Trophoblast cell (in vitro differentiated cells and primary cell): ENCODE data around the gene ISCU.

Experiments
- DNase-seq, 2 donors: peaks; one replicate each; pipeline ENCODE4 v3.0.0-alpha.2; 2016
- H2AFZ ChIP-seq: 2 replicates; pipeline ENCODE4 v1.6.1; 2013; ENCODE audit warnings: low read length, moderate library complexity, mild to moderate bottlenecking; ENCODE audit not compliant: insufficient read depth, poor library complexity
- H2AK5ac ChIP-seq: 2 replicates; pipeline ENCODE4 v1.6.1; 2013; ENCODE audit warnings: mild to moderate bottlenecking, low read length
- H2BK120ac ChIP-seq: 2 replicates; pipeline ENCODE4 v1.6.1; 2013; ENCODE audit warnings: low read length, mild to moderate bottlenecking, moderate library complexity; ENCODE audit not compliant: insufficient read depth, poor library complexity
- H2BK12ac ChIP-seq: 2 replicates; pipeline ENCODE4 v1.6.1; 2013; ENCODE audit warnings: mild to moderate bottlenecking, low read length, moderate library complexity
- H2BK5ac ChIP-seq: 2 replicates; pipeline ENCODE4 v1.6.1; 2013; ENCODE audit warnings: low read length, low read depth, moderate library complexity, mild to moderate bottlenecking; ENCODE audit not compliant: poor library complexity
- H3K14ac ChIP-seq: 2 replicates; pipeline ENCODE4 v1.6.1; 2013; ENCODE audit warnings: mild to moderate bottlenecking, low read length
- H3K18ac ChIP-seq: 2 replicates; pipeline ENCODE4 v1.6.1; 2013; ENCODE audit warnings: mild to moderate bottlenecking, low read length
- H3K23ac ChIP-seq: 2 replicates; pipeline ENCODE4 v1.6.1; 2013; ENCODE audit warnings: low read length
- H3K27ac ChIP-seq: 2 replicates; pipeline ENCODE4 v1.5.1; 2013; ENCODE audit warnings: low read depth, mild to moderate bottlenecking, inconsistent platforms, low read length, moderate library complexity
- H3K27me3 ChIP-seq: 2 replicates; pipeline ENCODE4 v1.6.1; 2013; ENCODE audit warnings: inconsistent platforms, mild to moderate bottlenecking, low read length, moderate library complexity; ENCODE audit not compliant: insufficient read depth
- H3K36me3 ChIP-seq, 2 experiments: 1 replicate in 1 of 2; 2 replicates in 1 of 2; pipeline ENCODE4 v1.6.1; 2013; ENCODE audit warnings: low read length in 2 of 2, mild to moderate bottlenecking in 2 of 2, moderate library complexity in 1 of 2; ENCODE audit not compliant: insufficient read depth in 2 of 2, control insufficient read depth in 1 of 2
- H3K4ac ChIP-seq: 2 replicates; pipeline ENCODE4 v1.6.1; 2013; ENCODE audit warnings: low read depth, mild to moderate bottlenecking, low read length, moderate library complexity
- H3K4me1 ChIP-seq, 2 experiments: 1 replicate in 1 of 2; 2 replicates in 1 of 2; pipeline ENCODE4 v1.6.1; 2013; ENCODE audit warnings: low read length in 2 of 2, mild to moderate bottlenecking in 2 of 2, moderate library complexity in 1 of 2; ENCODE audit not compliant: insufficient read depth in 2 of 2, control insufficient read depth in 1 of 2
- H3K4me2 ChIP-seq: 2 replicates; pipeline ENCODE4 v1.6.1; 2013; ENCODE audit warnings: inconsistent platforms, mild to moderate bottlenecking, low read length, moderate library complexity
- H3K4me3 ChIP-seq: 2 replicates; pipeline ENCODE4 v1.5.1; 2013; ENCODE audit warnings: mild to moderate bottlenecking, low read depth, low read length, inconsistent platforms
- H3K79me1 ChIP-seq: one replicate; pipeline ENCODE4 v1.6.1; 2013; ENCODE audit warnings: low read length
- H3K79me2 ChIP-seq: 2 replicates; pipeline ENCODE4 v1.6.1; 2013; ENCODE audit warnings: low read length, mild to moderate bottlenecking; ENCODE audit not compliant: control insufficient read depth, insufficient read depth, poor library complexity
- H3K9ac ChIP-seq: 2 replicates; pipeline ENCODE4 v1.6.1; 2013; ENCODE audit warnings: mild to moderate bottlenecking, low read length
- H3K9me3 ChIP-seq: 2 replicates; pipeline ENCODE4 v1.6.1; 2013; ENCODE audit warnings: low read depth, mild to moderate bottlenecking, control low read depth, inconsistent platforms, low read length; ENCODE audit not compliant: insufficient read depth
- H4K12ac ChIP-seq: 2 replicates; pipeline ENCODE4 v1.6.1; 2013; ENCODE audit warnings: low read depth, mild to moderate bottlenecking, low read length, moderate library complexity
- H4K8ac ChIP-seq: 2 replicates; pipeline ENCODE4 v1.6.1; 2013; ENCODE audit warnings: low read depth, mild to moderate bottlenecking, low read length, moderate library complexity
- H4K91ac ChIP-seq: one replicate; pipeline ENCODE4 v1.6.1; 2013; ENCODE audit warnings: low read depth, mild to moderate bottlenecking, low read length, moderate library complexity
- WGBS: extraction: QIAGEN DNeasy Blood & Tissue Kit; methylation state at CpG from one replicate; pipeline ENCODE4 v1.1.7; 2013; ENCODE audit warnings: missing lambda C conversion rate; ENCODE audit not compliant: insufficient read length, insufficient coverage; ENCODE audit errors: extremely low coverage; 5-methylcytosine and 5-hydroxymethylcytosine counted together

Gene ISCU

GRCh38 chr12:108614639-108615038 is 52.2 kb downstream of the ISCU start:
- H3K18ac ChIP-seq: peak overlapping the region; percentile 10
- peak overlapping the region; percentile 2 for H2BK5ac ChIP-seq
- H3K79me1 ChIP-seq: peaks cover 41% of the 10 kb centered on the region
- no peak overlapping the region for H3K23ac ChIP-seq
- H3K27me3 ChIP-seq: no peaks in the 10 kb centered on the region
- peak overlapping the region; percentile 39 for H2BK120ac ChIP-seq
- H4K91ac ChIP-seq: peak overlapping the region; percentile 95
- H3K4me1 ChIP-seq: peaks cover 20 to 38% of the 10 kb centered on the region in 2 experiments
- H2AFZ ChIP-seq: no peak overlapping the region
- peak overlapping the region; percentile 67 for H2AK5ac ChIP-seq
- H3K9me3 ChIP-seq: no peaks in the 10 kb centered on the region
- no peaks in the 10 kb centered on the region for H3K36me3 ChIP-seq
- H3K4me2 ChIP-seq: no peak overlapping the region
- peak overlapping the region; percentile 36 for H3K14ac ChIP-seq
- H4K8ac ChIP-seq: no peak overlapping the region
- H3K79me2 ChIP-seq: peaks cover 5% of the 10 kb centered on the region
- DNase-seq: no peak
- H3K4ac ChIP-seq: peak overlapping the region; percentile 38
- H4K12ac ChIP-seq: no peak overlapping the region
- H3K4me3 ChIP-seq: no peak overlapping the region
- peak overlapping the region; percentile 91 for H2BK12ac ChIP-seq
- WGBS: no CpG with 5 or more reads among the region's 6 CpGs
- no peak overlapping the region for H3K9ac ChIP-seq
- H3K27ac ChIP-seq: no peak overlapping the region

- no peak overlapping the region for H3K27ac ChIP-seq
- H4K12ac ChIP-seq: no peak overlapping the region
- H3K9me3 ChIP-seq: no peaks in the 10 kb centered on the region
- no peak for DNase-seq
- no peak overlapping the region for H3K23ac ChIP-seq
- peaks cover 7% of the 10 kb centered on the region for H3K79me2 ChIP-seq
- H3K14ac ChIP-seq: no peak overlapping the region
- H2AK5ac ChIP-seq: no peak overlapping the region
- H3K9ac ChIP-seq: no peak overlapping the region
- H3K4me3 ChIP-seq: no peak overlapping the region
- H2AFZ ChIP-seq: no peak overlapping the region
- peak overlapping the region; percentile 31 for H2BK12ac ChIP-seq
- H3K36me3 ChIP-seq: no peaks in the 10 kb centered on the region
- H3K79me1 ChIP-seq: peaks cover 44% of the 10 kb centered on the region
- no peak overlapping the region for H2BK120ac ChIP-seq
- no peak overlapping the region for H3K4me2 ChIP-seq
- no CpG with 5 or more reads among the region's 1 CpG for WGBS
- no peaks in the 10 kb centered on the region for H3K27me3 ChIP-seq
- H4K91ac ChIP-seq: no peak overlapping the region
- H3K4ac ChIP-seq: no peak overlapping the region
- H2BK5ac ChIP-seq: no peak overlapping the region
- H4K8ac ChIP-seq: no peak overlapping the region
- no peak overlapping the region for H3K18ac ChIP-seq
- peaks cover 27 to 47% of the 10 kb centered on the region in 2 experiments for H3K4me1 ChIP-seq
Measured at GRCh38 chr12:108615918-108616317, 53.5 kb downstream of the ISCU start.

- Histone ChIP-seq H3K4me2 (no peak overlapping the region), H3K79me2 (peaks cover 7% of the 10 kb centered on the region), H3K14ac (peak overlapping the region; percentile 38), H3K36me3 (no peaks in the 10 kb centered on the region), H3K4me1 (peaks cover 32 to 51% of the 10 kb centered on the region in 2 experiments), H2BK120ac (peak overlapping the region; percentile 81), H2BK5ac (peak overlapping the region; percentile 76), H3K9ac (no peak overlapping the region), H2BK12ac (peak overlapping the region; percentile 95), H3K9me3 (no peaks in the 10 kb centered on the region), H3K79me1 (peaks cover 48% of the 10 kb centered on the region), H4K91ac (peak overlapping the region; percentile 96), H4K8ac (no peak overlapping the region), H3K27ac (no peak overlapping the region), H2AK5ac (no peak overlapping the region), H3K18ac (no peak overlapping the region), H3K4ac (peak overlapping the region; percentile 18), H4K12ac (no peak overlapping the region), H2AFZ (no peak overlapping the region), H3K23ac (no peak overlapping the region), H3K4me3 (no peak overlapping the region), H3K27me3 (no peaks in the 10 kb centered on the region)
- WGBS: 100% methylated on average over 1 of the region's 2 CpGs
- DNase-seq: no peak
Measured at GRCh38 chr12:108616359-108616758, 54.0 kb downstream of the ISCU start.

GRCh38 chr12:108616941-108617858 is 54.8 kb downstream of the ISCU start:
- H4K12ac ChIP-seq: peak overlapping the region; percentile 19
- H3K79me1 ChIP-seq: peaks cover 52% of the 10 kb centered on the region
- no peaks in the 10 kb centered on the region for H3K36me3 ChIP-seq
- H3K18ac ChIP-seq: peak overlapping the region; percentile 79
- H3K4me3 ChIP-seq: no peak overlapping the region
- H3K27me3 ChIP-seq: no peaks in the 10 kb centered on the region
- peak overlapping the region; percentile 81 for H2BK120ac ChIP-seq
- H2BK5ac ChIP-seq: peak overlapping the region; percentile 76
- no peak overlapping the region for H3K23ac ChIP-seq
- H3K27ac ChIP-seq: peak overlapping the region; percentile 11
- H3K9me3 ChIP-seq: no peaks in the 10 kb centered on the region
- peak overlapping the region; percentile 96 for H2AK5ac ChIP-seq
- H4K8ac ChIP-seq: peak overlapping the region; percentile 51
- no CpG with 5 or more reads among the region's 14 CpGs for WGBS
- peak in 1 of 2 donors; percentile 35 for DNase-seq
- no peak overlapping the region for H3K4me2 ChIP-seq
- peak overlapping the region; percentile 62 for H3K4ac ChIP-seq
- H3K79me2 ChIP-seq: peaks cover 7% of the 10 kb centered on the region
- peak overlapping the region; percentile 95 for H2BK12ac ChIP-seq
- peak overlapping the region; percentile 74 for H3K14ac ChIP-seq
- H2AFZ ChIP-seq: no peak overlapping the region
- no peak overlapping the region for H3K9ac ChIP-seq
- H3K4me1 ChIP-seq: peaks cover 33 to 53% of the 10 kb centered on the region in 2 experiments
- peak overlapping the region; percentile 96 for H4K91ac ChIP-seq
